Prostate gland (tissue), 2 donors: Measurements from ENCODE around the gene IL18R1.

Experiments used
- CTCF ChIP-seq, 4 experiments: fragments of 200-600 bp in 2 of 4; fragments of 450-650 bp in 2 of 4; sonication (generic) in 2 of 4; IDR thresholded peaks; 1 replicate in 3 of 4; 2 replicates in 1 of 4; pipeline ENCODE4 v1.5.1; 2016 to 2019; ENCODE audit warnings: antibody characterized with exemption in 4 of 4, mild to moderate bottlenecking in 2 of 4, moderate library complexity in 2 of 4
- POLR2AphosphoS5 ChIP-seq: sonication (generic); formaldehyde crosslinking; IDR thresholded peaks from one replicate; pipeline ENCODE4 v1.6.1; 2017; ENCODE audit warnings: antibody characterized with exemption

DNA sequence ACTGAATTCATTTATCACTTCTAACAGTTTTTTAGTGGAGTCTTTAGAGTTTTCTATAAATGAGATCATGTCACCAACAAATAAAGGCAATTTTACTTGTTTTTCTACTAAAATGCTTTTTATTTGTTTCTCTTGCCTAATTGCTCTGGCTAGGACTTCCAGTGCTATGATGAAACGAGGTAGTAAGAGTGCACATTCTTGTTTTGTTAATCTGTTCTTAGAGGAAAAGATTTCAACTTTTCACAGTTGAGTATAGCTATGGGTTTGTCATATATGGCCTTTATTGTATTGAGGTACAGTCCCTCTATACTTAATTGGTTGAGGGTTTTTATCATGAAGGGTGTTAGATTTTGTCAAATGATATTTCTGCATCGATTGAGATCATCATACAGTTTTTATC is 73.0 kb downstream of the IL18R1 start:
- no peak for TF ChIP-seq POLR2AphosphoS5
- TF ChIP-seq CTCF (IDR thresholded peaks at IDR 0.05) = no peak
